ENCODE measurements around the gene CLASRP. TPM values are rescaled to one million over a fixed set of nuclear protein-coding genes. Genes with fewer than 3 reads are reported as not detected.

The CLASRP gene
- polyA plus RNA-seq, 1 donor from 2014 or later = 30.1 TPM

GRCh38 chr19:45023048-45023447, 15.8 kb upstream of the CLASRP start:
- no peak overlapping the region for H2AFZ ChIP-seq (ENCODE audit: low read depth, low read length)
- TF ChIP-seq RAD21 (conservative IDR thresholded peaks at IDR 0.05) (no peak), TAF1 (IDR thresholded peaks at IDR 0.05; ENCODE audit: low read depth) (no peak), MXI1 (conservative IDR thresholded peaks at IDR 0.05; ENCODE audit: poor library complexity, severe bottlenecking) (no peak), POLR2AphosphoS5 (IDR thresholded peaks at IDR 0.05) (no peak), REST (IDR thresholded peaks at IDR 0.05; ENCODE audit: borderline replicate concordance) (no peak), EZH2 (IDR thresholded peaks at IDR 0.05; ENCODE audit: borderline replicate concordance, insufficient read depth, low read length, poor library complexity, severe bottlenecking) (no peak), EP300 (conservative IDR thresholded peaks at IDR 0.05; ENCODE audit: poor library complexity, severe bottlenecking) (no peak), SMC3 (conservative IDR thresholded peaks at IDR 0.05; ENCODE audit: poor library complexity) (no peak)
- TF ChIP-seq, protein P1, sequence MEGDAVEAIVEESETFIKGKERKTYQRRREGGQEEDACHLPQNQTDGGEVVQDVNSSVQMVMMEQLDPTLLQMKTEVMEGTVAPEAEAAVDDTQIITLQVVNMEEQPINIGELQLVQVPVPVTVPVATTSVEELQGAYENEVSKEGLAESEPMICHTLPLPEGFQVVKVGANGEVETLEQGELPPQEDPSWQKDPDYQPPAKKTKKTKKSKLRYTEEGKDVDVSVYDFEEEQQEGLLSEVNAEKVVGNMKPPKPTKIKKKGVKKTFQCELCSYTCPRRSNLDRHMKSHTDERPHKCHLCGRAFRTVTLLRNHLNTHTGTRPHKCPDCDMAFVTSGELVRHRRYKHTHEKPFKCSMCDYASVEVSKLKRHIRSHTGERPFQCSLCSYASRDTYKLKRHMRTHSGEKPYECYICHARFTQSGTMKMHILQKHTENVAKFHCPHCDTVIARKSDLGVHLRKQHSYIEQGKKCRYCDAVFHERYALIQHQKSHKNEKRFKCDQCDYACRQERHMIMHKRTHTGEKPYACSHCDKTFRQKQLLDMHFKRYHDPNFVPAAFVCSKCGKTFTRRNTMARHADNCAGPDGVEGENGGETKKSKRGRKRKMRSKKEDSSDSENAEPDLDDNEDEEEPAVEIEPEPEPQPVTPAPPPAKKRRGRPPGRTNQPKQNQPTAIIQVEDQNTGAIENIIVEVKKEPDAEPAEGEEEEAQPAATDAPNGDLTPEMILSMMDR (IDR thresholded peaks at IDR 0.05; ENCODE audit: poor library complexity, severe bottlenecking) = no peak
- H3K27me3 ChIP-seq (ENCODE audit: insufficient read depth, low read depth, low read length) = no peaks in the 10 kb centered on the region
- no peaks in the 10 kb centered on the region for H3K79me2 ChIP-seq (replicated peaks; ENCODE audit: insufficient read depth, low read length)
- no peaks in the 10 kb centered on the region for H3K9me3 ChIP-seq (ENCODE audit: low read length)
- H3K4me3 ChIP-seq (ENCODE audit: low read length) = no peak overlapping the region
- H3F3A ChIP-seq (ENCODE audit: insufficient read depth, low read length, poor library complexity, severe bottlenecking) = no peaks in the 10 kb centered on the region
- H3K4me2 ChIP-seq (ENCODE audit: low read length) = no peak overlapping the region
- no peaks in the 10 kb centered on the region for H4K20me1 ChIP-seq (ENCODE audit: insufficient read depth)
- H3K9me2 ChIP-seq (ENCODE audit: insufficient read depth, low read length) = no peaks in the 10 kb centered on the region
- H3K9ac ChIP-seq (ENCODE audit: low read length) = no peak overlapping the region
- no peak overlapping the region for H3K27ac ChIP-seq (ENCODE audit: low read length)
- H3K36me3 ChIP-seq (ENCODE audit: insufficient read depth, low read length) = no peaks in the 10 kb centered on the region

DNA sequence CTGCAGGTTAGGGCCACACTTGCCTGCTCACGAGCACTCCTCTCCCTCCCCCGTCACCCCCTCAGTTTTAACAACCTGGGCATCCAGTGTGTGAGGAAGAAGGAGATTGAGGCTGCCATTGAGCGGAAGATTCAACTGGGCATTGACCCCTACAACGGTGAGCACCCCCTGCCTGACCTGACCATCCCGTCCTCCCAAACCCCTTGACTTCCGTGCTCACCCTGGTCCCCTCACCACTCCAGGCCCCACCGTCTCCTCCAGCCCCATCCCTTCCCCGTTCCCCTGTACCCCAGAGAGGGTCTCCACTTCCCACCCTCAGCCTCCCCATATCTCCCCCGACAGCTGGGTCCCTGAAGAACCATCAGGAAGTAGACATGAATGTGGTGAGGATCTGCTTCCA, 13.6 kb upstream of the CLASRP start:
- Histone ChIP-seq H3F3A (ENCODE audit: insufficient read depth, low read length, poor library complexity, severe bottlenecking) (no peaks in the 10 kb centered on the region), H3K9ac (ENCODE audit: low read length) (no peak overlapping the region), H4K20me1 (ENCODE audit: insufficient read depth) (no peaks in the 10 kb centered on the region), H3K27me3 (ENCODE audit: insufficient read depth, low read depth, low read length) (no peaks in the 10 kb centered on the region), H3K9me2 (ENCODE audit: insufficient read depth, low read length) (no peaks in the 10 kb centered on the region), H3K4me2 (ENCODE audit: low read length) (no peak overlapping the region), H3K79me2 (replicated peaks; ENCODE audit: insufficient read depth, low read length) (no peaks in the 10 kb centered on the region), H3K27ac (ENCODE audit: low read length) (no peak overlapping the region), H3K4me3 (ENCODE audit: low read length) (no peak overlapping the region), H2AFZ (ENCODE audit: low read depth, low read length) (no peak overlapping the region), H3K36me3 (ENCODE audit: insufficient read depth, low read length) (no peaks in the 10 kb centered on the region), H3K9me3 (ENCODE audit: low read length) (no peaks in the 10 kb centered on the region)
- TF ChIP-seq RAD21 (conservative IDR thresholded peaks at IDR 0.05) (no peak), REST (IDR thresholded peaks at IDR 0.05; ENCODE audit: borderline replicate concordance) (no peak), EP300 (conservative IDR thresholded peaks at IDR 0.05; ENCODE audit: poor library complexity, severe bottlenecking) (no peak), POLR2AphosphoS5 (IDR thresholded peaks at IDR 0.05) (no peak), EZH2 (IDR thresholded peaks at IDR 0.05; ENCODE audit: borderline replicate concordance, insufficient read depth, low read length, poor library complexity, severe bottlenecking) (no peak), MXI1 (conservative IDR thresholded peaks at IDR 0.05; ENCODE audit: poor library complexity, severe bottlenecking) (no peak), SMC3 (conservative IDR thresholded peaks at IDR 0.05; ENCODE audit: poor library complexity) (no peak), TAF1 (IDR thresholded peaks at IDR 0.05; ENCODE audit: low read depth) (no peak)
- TF ChIP-seq, protein P1 (IDR thresholded peaks at IDR 0.05; ENCODE audit: poor library complexity, severe bottlenecking) = no peak
